Gastroesophageal sphincter (tissue), 4 donors: Measurements from ENCODE around the gene HSPA12A. TPM values are rescaled to one million over a fixed set of nuclear protein-coding genes. Genes with fewer than 3 reads are reported as not detected.
A peak's percentile ranks its signal among the peaks of the same experiment; 100 is the strongest.

ENCODE experiments used
- ATAC-seq: fragments of 150-250 bp; one replicate; pipeline ENCODE4 v1.9.1; 2016; ENCODE audit warnings: mild to moderate bottlenecking, moderate library complexity
- H3K27ac ChIP-seq, 4 donors: fragments of 200-600 bp; sonication (generic) in 3 of 4; 1 replicate in 3 of 4; 2 replicates in 1 of 4; pipeline ENCODE4 v1.5.1; 2016 to 2019
- H3K27me3 ChIP-seq: fragments of 200-600 bp; sonication (generic); one replicate; pipeline ENCODE4 v1.5.1; 2019
- H3K36me3 ChIP-seq, 2 donors: fragments of 200-600 bp; sonication (generic); one replicate each; pipeline ENCODE4 v1.5.1; 2019; ENCODE audit warnings: control low read depth in 1 of 2
- H3K4me1 ChIP-seq, 3 donors: fragments of 200-600 bp; sonication (generic); 1 replicate in 2 of 3; 2 replicates in 1 of 3; pipeline ENCODE4 v1.5.1; 2016 to 2019; ENCODE audit warnings: control low read depth in 2 of 3
- H3K4me3 ChIP-seq, 2 donors: fragments of 200-600 bp; sonication (generic); one replicate each; pipeline ENCODE4 v1.5.1; 2019; ENCODE audit warnings: mild to moderate bottlenecking in 1 of 2, moderate library complexity in 1 of 2
- H3K9me3 ChIP-seq, 3 donors: fragments of 200-600 bp; sonication (generic); one replicate each; pipeline ENCODE4 v1.5.1; 2017 to 2019; ENCODE audit warnings: control low read depth in 2 of 3
- EP300 ChIP-seq: sonication (generic); formaldehyde crosslinking; IDR thresholded peaks from one replicate; pipeline ENCODE4 v1.6.1; 2017; ENCODE audit warnings: antibody characterized with exemption, mild to moderate bottlenecking
- POLR2A ChIP-seq, 2 donors: fragments of 450-650 bp; IDR thresholded peaks; one replicate each; pipeline ENCODE4 v1.6.1; 2017; ENCODE audit warnings: antibody characterized with exemption in 2 of 2, mild to moderate bottlenecking in 2 of 2, moderate library complexity in 1 of 2
- POLR2AphosphoS5 ChIP-seq: sonication (generic); formaldehyde crosslinking; IDR thresholded peaks from one replicate; pipeline ENCODE4 v1.6.1; 2017; ENCODE audit warnings: antibody characterized with exemption
- WGBS, 2 donors: methylation state at CpG; one replicate each; pipeline ENCODE4 v1.1.5; 2018; ENCODE audit warnings: low coverage in 1 of 2; 5-methylcytosine and 5-hydroxymethylcytosine counted together
- total RNA-seq, 4 donors: library from RNA; depleted of rRNA; stranded (reverse); fragments of >200 nt; gene quantifications; one replicate each; pipeline ENCODE4 v1.1.0, GENCODE V29; 2016
- TF ChIP-seq, protein P1 (sequence below), 4 experiments: fragments of 200-600 bp in 2 of 4; fragments of 450-650 bp in 2 of 4; sonication (generic) in 1 of 4; IDR thresholded peaks; one replicate each; pipeline ENCODE4 v1.5.1; 2017 to 2019; ENCODE audit warnings: antibody characterized with exemption in 4 of 4, mild to moderate bottlenecking in 2 of 4, moderate library complexity in 2 of 4

HSPA12A gene
- total RNA-seq, 4 donors from 2014 or later, result 12.3 to 26.3 (median 20.6) TPM

DNA sequence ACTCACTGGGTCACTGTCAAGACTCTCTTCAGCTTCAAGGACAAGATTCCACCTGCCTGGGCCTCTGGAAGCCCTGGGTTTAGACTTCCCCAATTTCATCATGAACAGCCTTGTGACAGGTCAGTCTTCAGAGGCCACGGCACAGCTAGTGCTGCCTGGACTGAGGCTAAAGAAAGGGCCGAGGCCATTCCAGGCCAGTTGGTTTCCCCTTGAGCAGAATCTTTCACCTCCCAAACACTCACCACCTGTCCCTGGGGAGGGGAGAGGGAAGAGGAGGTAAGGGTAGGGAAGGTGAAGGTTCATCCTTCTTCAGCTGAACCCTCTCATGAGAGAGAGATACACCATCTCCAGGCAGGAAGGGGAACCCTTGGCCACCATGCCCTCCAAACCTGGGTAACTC, 24.3 kb downstream of the HSPA12A start:
- 54% methylated on average over 2 of the region's 2 CpGs; no CpG with 5 or more reads in 1 of the 2 donors for WGBS, 2 donors
- no peaks in the 10 kb centered on the region for H3K27me3 ChIP-seq
- H3K27ac ChIP-seq, result no peak overlapping the region
- H3K36me3 ChIP-seq, result no peaks in the 10 kb centered on the region
- H3K4me3 ChIP-seq, result no peak overlapping the region
- peaks cover 0 to 74% (median 11%) of the 10 kb centered on the region in 3 donors for H3K4me1 ChIP-seq
- no peaks in the 10 kb centered on the region for H3K9me3 ChIP-seq
- ATAC-seq, result no peak
- TF ChIP-seq POLR2A (IDR thresholded peaks at IDR 0.05) (no peak), POLR2AphosphoS5 (no peak), EP300 (no peak)
- TF ChIP-seq, protein P1, sequence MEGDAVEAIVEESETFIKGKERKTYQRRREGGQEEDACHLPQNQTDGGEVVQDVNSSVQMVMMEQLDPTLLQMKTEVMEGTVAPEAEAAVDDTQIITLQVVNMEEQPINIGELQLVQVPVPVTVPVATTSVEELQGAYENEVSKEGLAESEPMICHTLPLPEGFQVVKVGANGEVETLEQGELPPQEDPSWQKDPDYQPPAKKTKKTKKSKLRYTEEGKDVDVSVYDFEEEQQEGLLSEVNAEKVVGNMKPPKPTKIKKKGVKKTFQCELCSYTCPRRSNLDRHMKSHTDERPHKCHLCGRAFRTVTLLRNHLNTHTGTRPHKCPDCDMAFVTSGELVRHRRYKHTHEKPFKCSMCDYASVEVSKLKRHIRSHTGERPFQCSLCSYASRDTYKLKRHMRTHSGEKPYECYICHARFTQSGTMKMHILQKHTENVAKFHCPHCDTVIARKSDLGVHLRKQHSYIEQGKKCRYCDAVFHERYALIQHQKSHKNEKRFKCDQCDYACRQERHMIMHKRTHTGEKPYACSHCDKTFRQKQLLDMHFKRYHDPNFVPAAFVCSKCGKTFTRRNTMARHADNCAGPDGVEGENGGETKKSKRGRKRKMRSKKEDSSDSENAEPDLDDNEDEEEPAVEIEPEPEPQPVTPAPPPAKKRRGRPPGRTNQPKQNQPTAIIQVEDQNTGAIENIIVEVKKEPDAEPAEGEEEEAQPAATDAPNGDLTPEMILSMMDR (IDR thresholded peaks at IDR 0.05), result no peak

DNA sequence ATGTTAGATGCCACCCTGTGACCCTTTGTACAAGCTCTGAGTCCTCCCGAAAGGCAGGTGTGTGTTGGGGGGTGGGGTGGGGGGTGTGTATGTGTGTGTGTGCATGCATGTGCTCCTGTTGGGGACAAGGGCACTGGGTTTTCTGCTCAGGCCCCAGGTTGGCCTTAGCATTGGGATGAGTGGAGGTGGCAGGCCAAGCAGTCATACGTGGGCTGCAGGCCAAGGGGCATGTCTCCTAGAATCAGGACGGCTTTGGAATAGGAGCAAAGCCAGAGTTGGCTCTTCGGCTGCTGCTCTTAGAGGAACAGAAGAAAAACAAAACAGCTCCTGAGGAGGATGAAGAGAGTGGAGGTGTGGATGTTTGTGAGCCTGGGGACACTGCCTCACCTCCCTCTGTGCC, 26.0 kb downstream of the HSPA12A start:
- Histone ChIP-seq H3K4me3 (no peak overlapping the region), H3K4me1 (peaks cover 0 to 58% (median 11%) of the 10 kb centered on the region in 3 donors), H3K36me3 (no peaks in the 10 kb centered on the region), H3K27me3 (no peaks in the 10 kb centered on the region), H3K27ac (no peak overlapping the region), H3K9me3 (no peaks in the 10 kb centered on the region)
- ATAC-seq, result no peak
- TF ChIP-seq, protein P1 (IDR thresholded peaks at IDR 0.05), result no peak
- TF ChIP-seq POLR2A (IDR thresholded peaks at IDR 0.05) (no peak), POLR2AphosphoS5 (no peak), EP300 (no peak)
- WGBS, 2 donors, result 25% methylated on average over 2 of the region's 4 CpGs; no CpG with 5 or more reads in 1 of the 2 donors

DNA sequence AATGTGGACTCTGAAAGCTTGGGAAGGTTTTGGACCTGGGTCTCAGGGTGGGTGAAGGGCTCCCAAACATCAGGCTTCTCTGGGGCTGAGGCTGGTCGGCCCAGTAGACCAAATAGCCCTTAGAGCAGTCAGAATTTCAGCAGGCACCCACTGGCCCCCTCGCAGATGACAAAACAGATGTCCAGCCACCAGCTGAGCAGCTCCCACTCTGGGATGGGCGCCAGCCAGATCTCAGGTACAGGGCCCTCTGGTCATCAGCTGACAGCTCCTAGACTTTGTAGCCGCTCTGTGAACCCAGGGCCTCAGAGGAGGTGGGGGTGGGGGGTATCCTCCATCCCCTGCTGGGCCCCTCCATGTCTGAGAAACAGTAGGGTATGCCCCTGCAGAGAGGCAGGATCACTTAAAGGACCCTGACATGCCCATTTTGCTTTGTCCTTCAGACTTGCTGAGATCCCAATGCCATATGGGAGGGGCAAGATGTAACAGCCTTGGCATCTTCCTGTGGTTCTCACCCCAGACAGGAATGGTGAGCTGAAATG, 26.5 kb downstream of the HSPA12A start:
- Histone ChIP-seq H3K27ac (no peak overlapping the region), H3K4me1 (peaks cover 0 to 58% (median 11%) of the 10 kb centered on the region in 3 donors), H3K27me3 (no peaks in the 10 kb centered on the region), H3K36me3 (no peaks in the 10 kb centered on the region), H3K9me3 (no peaks in the 10 kb centered on the region), H3K4me3 (no peak overlapping the region)
- WGBS, 2 donors, result 87 to 95% methylated on average over 3 of the region's 4 CpGs
- TF ChIP-seq POLR2A (IDR thresholded peaks at IDR 0.05), result no peak
- no peak for TF ChIP-seq POLR2AphosphoS5
- TF ChIP-seq, protein P1 (IDR thresholded peaks at IDR 0.05), result no peak
- no peak for TF ChIP-seq EP300
- no peak for ATAC-seq

DNA sequence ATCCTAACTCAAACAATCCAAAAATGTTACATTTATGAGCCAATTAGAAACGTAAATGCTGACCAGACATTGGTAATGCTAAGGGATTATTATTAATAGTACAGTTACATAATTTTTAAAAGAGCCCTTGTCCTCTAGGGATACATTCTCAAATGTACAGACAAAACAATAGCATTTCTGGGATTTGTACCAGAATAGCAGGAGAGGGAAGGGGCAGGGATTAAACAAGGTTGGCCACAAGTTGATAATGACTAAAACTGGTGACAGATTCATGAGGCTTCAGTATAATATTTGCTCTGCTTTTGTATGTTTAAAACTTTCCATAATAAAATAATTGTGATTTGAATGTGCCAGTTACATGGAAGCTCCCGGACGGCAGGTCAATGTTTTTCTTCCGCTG, 27.0 kb downstream of the HSPA12A start:
- Histone ChIP-seq H3K4me3 (no peak overlapping the region), H3K9me3 (no peaks in the 10 kb centered on the region), H3K36me3 (no peaks in the 10 kb centered on the region), H3K4me1 (peaks cover 0 to 52% (median 7%) of the 10 kb centered on the region in 3 donors), H3K27me3 (no peaks in the 10 kb centered on the region), H3K27ac (no peak overlapping the region)
- no peak for ATAC-seq
- TF ChIP-seq POLR2A (IDR thresholded peaks at IDR 0.05) (no peak), EP300 (no peak), POLR2AphosphoS5 (no peak)
- TF ChIP-seq, protein P1 (IDR thresholded peaks at IDR 0.05), result no peak
- WGBS, 2 donors, result 55 to 65% methylated on average over 4 of the region's 4 CpGs

DNA sequence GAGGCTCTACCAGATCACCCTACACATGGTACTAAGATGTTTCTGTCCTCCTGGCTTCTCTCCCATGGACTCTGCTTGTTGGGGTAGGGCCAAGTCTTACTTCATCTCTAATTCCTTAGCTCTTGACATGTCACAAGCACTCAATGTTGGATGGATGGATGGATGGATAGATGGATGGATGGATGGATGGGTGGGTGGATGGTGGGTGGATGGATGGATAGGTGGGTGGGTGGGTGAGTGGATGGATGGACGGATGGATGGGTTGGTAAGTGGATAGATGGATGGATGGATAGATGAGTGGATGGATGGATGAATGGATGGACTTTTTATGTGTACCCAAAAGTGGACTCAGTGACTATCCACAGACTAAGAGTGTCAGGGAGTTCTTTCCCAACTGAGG, 28.5 kb downstream of the HSPA12A start:
- H3K27me3 ChIP-seq, result no peaks in the 10 kb centered on the region
- H3K4me3 ChIP-seq, result no peak overlapping the region
- no peaks in the 10 kb centered on the region for H3K36me3 ChIP-seq
- TF ChIP-seq, protein P1 (IDR thresholded peaks at IDR 0.05), result no peak
- TF ChIP-seq POLR2A (IDR thresholded peaks at IDR 0.05) (no peak), POLR2AphosphoS5 (no peak), EP300 (no peak)
- 17 to 29% methylated on average over 1 of the region's 1 CpG for WGBS, 2 donors
- H3K4me1 ChIP-seq, result peaks cover 0 to 44% (median 7%) of the 10 kb centered on the region in 3 donors
- no peaks in the 10 kb centered on the region for H3K9me3 ChIP-seq
- no peak overlapping the region for H3K27ac ChIP-seq
- ATAC-seq, result peak; percentile 19
